Fibroblast of lung (primary cell): ENCODE measurements around the gene PSTPIP2. TPM values are rescaled to one million over a fixed set of nuclear protein-coding genes. Genes with fewer than 3 reads are reported as not detected.
A peak's percentile ranks its signal among the peaks of the same experiment; 100 is the strongest.

Experiments
- DNase-seq, 2 donors: peaks; one replicate each; pipeline versions ENCODE4 v3.0.0 to v3.0.0-alpha.2; 2010; ENCODE audit warnings: low read depth in 2 of 2
- H2AFZ ChIP-seq: 2 replicates; pipeline ENCODE4 v1.5.1; 2012; ENCODE audit warnings: low read length, control low read depth, inconsistent platforms
- H3K27ac ChIP-seq: 2 replicates; pipeline ENCODE4 v1.5.1; 2011; ENCODE audit warnings: low read length, control low read depth; ENCODE audit not compliant: insufficient read depth
- H3K27me3 ChIP-seq: 2 replicates; pipeline ENCODE4 v1.5.1; 2011; ENCODE audit warnings: mild to moderate bottlenecking, low read length; ENCODE audit not compliant: control insufficient read depth, insufficient read depth
- H3K36me3 ChIP-seq: 2 replicates; pipeline ENCODE4 v1.5.1; 2011; ENCODE audit warnings: low read length; ENCODE audit not compliant: control insufficient read depth, insufficient read depth
- H3K4me1 ChIP-seq: 2 replicates; pipeline ENCODE4 v1.5.1; 2011; ENCODE audit warnings: low read length; ENCODE audit not compliant: control insufficient read depth, insufficient read depth; ENCODE audit errors: extremely low read depth
- H3K4me2 ChIP-seq: 2 replicates; pipeline ENCODE4 v1.5.1; 2011; ENCODE audit warnings: low read length, control low read depth; ENCODE audit not compliant: insufficient read depth; ENCODE audit errors: extremely low read depth
- H3K4me3 ChIP-seq, 4 experiments: fragments of 200-600 bp in 1 of 4; sonication (generic) in 1 of 4; replicated peaks in 1 of 4; 2 replicates each; pipeline ENCODE4 v1.5.1; 2011 to 2016; ENCODE audit warnings: low read length in 4 of 4, low read depth in 3 of 4, mild to moderate bottlenecking in 3 of 4, control low read depth in 2 of 4, inconsistent platforms in 1 of 4, mixed read lengths in 1 of 4; ENCODE audit not compliant: insufficient read depth in 1 of 4; ENCODE audit errors: control extremely low read depth in 1 of 4
- H3K79me2 ChIP-seq: 2 replicates; pipeline ENCODE4 v1.5.1; 2012; ENCODE audit warnings: mild to moderate bottlenecking, low read length, inconsistent platforms; ENCODE audit not compliant: control insufficient read depth, insufficient read depth
- H3K9ac ChIP-seq: 2 replicates; pipeline ENCODE4 v1.5.1; 2011; ENCODE audit warnings: mild to moderate bottlenecking, low read length, control low read depth; ENCODE audit not compliant: insufficient read depth
- H3K9me3 ChIP-seq: 2 replicates; pipeline ENCODE4 v1.5.1; 2012; ENCODE audit warnings: low read depth, low read length; ENCODE audit not compliant: control insufficient read depth, insufficient read depth
- H4K20me1 ChIP-seq: 2 replicates; pipeline ENCODE4 v1.5.1; 2011; ENCODE audit warnings: low read length; ENCODE audit not compliant: control insufficient read depth, insufficient read depth; ENCODE audit errors: extremely low read depth
- EZH2 ChIP-seq: IDR thresholded peaks from 2 replicates; pipeline ENCODE4 v1.5.1; 2012; ENCODE audit warnings: low read length, control low read depth, mild to moderate bottlenecking; ENCODE audit errors: missing control alignments
- polyA plus RNA-seq, 2 donors: library from polyadenylated mRNA; depleted of rRNA in 1 of 2; stranded (reverse) in 1 of 2; unstranded in 1 of 2; fragments of >200 nt; gene quantifications; 2 replicates each; pipeline ENCODE4 v1.2.1, GENCODE V29; 2011 to 2012; ENCODE audit warnings: missing spikeins in 1 of 2
- total RNA-seq: library from RNA; depleted of rRNA; stranded (reverse); fragments of >200 nt; gene quantifications from 2 replicates; pipeline ENCODE4 v1.2.1, GENCODE V29; 2014
- TF ChIP-seq, protein P1 (sequence below), 2 donors: IDR thresholded peaks in 1 of 2; conservative IDR thresholded peaks in 1 of 2; 1 replicate in 1 of 2; 2 replicates in 1 of 2; pipeline ENCODE4 v1.5.1; 2011 to 2012; ENCODE audit warnings: low read length in 2 of 2, control low read depth in 1 of 2, inconsistent platforms in 1 of 2, low read depth in 1 of 2, mild to moderate bottlenecking in 1 of 2

Gene PSTPIP2
- total and polyA plus RNA-seq, 2 donors (not counting 1 experiment from before 2014, with no cell fraction given) = 13.4 to 18.4 TPM

DNA sequence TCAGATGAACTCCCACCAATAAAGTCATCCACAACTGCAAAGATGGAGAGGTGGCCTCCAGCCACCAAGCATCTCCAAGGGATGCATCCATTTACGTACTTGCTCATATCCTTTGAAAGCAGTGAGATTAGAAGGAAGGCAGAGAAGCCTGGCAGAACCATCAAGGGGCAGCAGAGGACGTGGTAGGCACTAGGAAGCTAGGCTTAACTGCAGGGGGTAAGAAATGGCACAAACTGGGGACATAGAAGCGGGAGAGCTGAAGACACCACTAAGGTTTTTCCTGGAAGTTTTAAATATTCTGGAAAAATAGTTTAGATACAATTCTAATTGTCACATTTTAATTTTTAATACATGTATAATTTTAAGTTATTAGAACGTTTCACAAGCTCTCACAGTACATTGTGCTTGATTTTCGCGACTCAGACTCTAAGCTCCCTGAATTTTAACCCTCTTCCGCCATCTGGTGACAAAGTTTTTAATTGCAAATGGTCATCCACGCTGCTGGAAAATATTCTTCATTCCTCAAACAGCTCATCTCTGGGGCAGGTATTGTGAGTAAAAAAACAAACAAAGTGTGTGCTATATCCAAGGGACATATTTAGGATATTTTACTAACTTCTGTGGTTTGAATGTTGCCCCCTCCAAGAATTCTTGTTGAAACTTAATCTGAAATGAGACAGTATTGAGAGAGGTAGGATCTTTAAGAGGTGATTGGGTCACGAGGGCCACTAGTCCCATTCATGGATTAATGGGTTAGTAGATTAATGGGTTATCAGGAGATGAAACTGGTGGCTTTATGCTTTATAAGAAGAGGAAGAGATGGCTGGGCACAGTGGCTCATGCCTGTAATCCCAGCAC, 1.6 kb upstream of the PSTPIP2 start:
- DNase-seq = peak; percentile 48 to 74
- no peak overlapping the region for H3K9ac ChIP-seq
- peaks cover 9% of the 10 kb centered on the region for H3K4me1 ChIP-seq
- peaks cover 3% of the 10 kb centered on the region for H3K79me2 ChIP-seq
- no peak overlapping the region for H3K4me3 ChIP-seq
- H3K27me3 ChIP-seq = no peaks in the 10 kb centered on the region
- no peaks in the 10 kb centered on the region for H4K20me1 ChIP-seq
- no peaks in the 10 kb centered on the region for H3K36me3 ChIP-seq
- TF ChIP-seq EZH2 = no peak
- TF ChIP-seq, protein P1, sequence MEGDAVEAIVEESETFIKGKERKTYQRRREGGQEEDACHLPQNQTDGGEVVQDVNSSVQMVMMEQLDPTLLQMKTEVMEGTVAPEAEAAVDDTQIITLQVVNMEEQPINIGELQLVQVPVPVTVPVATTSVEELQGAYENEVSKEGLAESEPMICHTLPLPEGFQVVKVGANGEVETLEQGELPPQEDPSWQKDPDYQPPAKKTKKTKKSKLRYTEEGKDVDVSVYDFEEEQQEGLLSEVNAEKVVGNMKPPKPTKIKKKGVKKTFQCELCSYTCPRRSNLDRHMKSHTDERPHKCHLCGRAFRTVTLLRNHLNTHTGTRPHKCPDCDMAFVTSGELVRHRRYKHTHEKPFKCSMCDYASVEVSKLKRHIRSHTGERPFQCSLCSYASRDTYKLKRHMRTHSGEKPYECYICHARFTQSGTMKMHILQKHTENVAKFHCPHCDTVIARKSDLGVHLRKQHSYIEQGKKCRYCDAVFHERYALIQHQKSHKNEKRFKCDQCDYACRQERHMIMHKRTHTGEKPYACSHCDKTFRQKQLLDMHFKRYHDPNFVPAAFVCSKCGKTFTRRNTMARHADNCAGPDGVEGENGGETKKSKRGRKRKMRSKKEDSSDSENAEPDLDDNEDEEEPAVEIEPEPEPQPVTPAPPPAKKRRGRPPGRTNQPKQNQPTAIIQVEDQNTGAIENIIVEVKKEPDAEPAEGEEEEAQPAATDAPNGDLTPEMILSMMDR (conservative IDR thresholded peaks at IDR 0.05 in 1 of 2, IDR thresholded peaks at IDR 0.05 in 1 of 2; ENCODE audit: low read depth in 1 of 2, low read length in 2 of 2) = peak; percentile 60 to 65
- H3K27ac ChIP-seq = no peak overlapping the region
- no peaks in the 10 kb centered on the region for H3K9me3 ChIP-seq
- no peak overlapping the region for H3K4me2 ChIP-seq
- H2AFZ ChIP-seq = no peak overlapping the region

DNA sequence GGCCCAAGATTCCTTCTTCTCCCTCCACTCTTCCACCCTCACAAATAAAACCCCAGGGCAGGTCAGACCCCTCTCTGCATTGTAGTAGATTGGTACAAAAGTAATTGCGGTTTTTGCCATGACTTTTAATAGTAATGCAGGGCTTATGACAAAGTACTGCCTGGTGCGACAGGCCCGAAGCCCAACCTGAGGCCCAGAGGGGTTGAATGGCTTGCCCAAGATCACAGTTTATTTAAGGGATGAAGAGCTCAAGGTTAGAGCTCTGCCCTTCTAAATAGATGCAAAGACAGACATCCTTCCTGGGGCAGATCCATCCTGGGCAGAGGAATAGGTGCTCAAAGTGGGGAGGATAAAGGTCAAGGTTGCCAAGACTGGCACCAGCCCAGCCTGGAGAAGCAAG, 899 bp upstream of the PSTPIP2 start:
- H3K27me3 ChIP-seq = no peaks in the 10 kb centered on the region
- H3K36me3 ChIP-seq = no peaks in the 10 kb centered on the region
- H3K79me2 ChIP-seq = peaks cover 3% of the 10 kb centered on the region
- no peak overlapping the region for H3K4me3 ChIP-seq
- no peak overlapping the region for H3K9ac ChIP-seq
- H3K4me2 ChIP-seq = no peak overlapping the region
- H3K27ac ChIP-seq = no peak overlapping the region
- H4K20me1 ChIP-seq = no peaks in the 10 kb centered on the region
- no peak overlapping the region for H2AFZ ChIP-seq
- no peak for DNase-seq
- no peaks in the 10 kb centered on the region for H3K9me3 ChIP-seq
- TF ChIP-seq, protein P1 (conservative IDR thresholded peaks at IDR 0.05 in 1 of 2, IDR thresholded peaks at IDR 0.05 in 1 of 2; ENCODE audit: low read depth in 1 of 2, low read length in 2 of 2) = no peak
- TF ChIP-seq EZH2 = no peak
- H3K4me1 ChIP-seq = peaks cover 9% of the 10 kb centered on the region

DNA sequence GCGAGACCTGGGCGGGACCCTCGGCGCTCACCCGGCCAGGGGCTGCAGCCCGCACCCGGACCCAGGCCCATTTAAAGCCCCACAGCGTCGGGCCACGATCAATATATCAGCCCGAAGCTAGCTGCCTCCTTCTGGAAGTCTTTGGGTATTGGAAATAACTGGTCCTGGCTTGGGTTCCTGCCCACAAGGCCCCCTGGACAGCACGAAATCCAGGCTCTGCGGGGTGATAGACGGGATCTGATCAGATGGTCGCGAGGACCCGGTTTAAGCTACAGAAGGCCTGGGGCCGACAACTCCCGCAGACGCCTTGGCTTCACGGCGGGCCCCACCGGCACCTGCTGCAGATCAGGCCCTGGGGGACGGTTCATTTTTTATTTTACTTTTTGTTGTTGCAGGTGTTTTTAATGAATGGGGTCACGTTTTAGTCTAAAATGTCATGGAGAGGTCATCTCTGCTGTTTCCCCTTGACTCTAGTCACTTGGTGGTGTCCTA, 362 bp upstream of the PSTPIP2 start:
- H3K27me3 ChIP-seq = no peaks in the 10 kb centered on the region

More for the DNA sequence above, 362 bp upstream of the PSTPIP2 start:
- no peak for TF ChIP-seq EZH2
- TF ChIP-seq, protein P1 (conservative IDR thresholded peaks at IDR 0.05 in 1 of 2, IDR thresholded peaks at IDR 0.05 in 1 of 2; ENCODE audit: low read depth in 1 of 2, low read length in 2 of 2) = peak in 1 of 2 donors; percentile 3
- Histone ChIP-seq H3K9me3 (no peaks in the 10 kb centered on the region), H3K4me3 (peak overlapping the region; percentile 46 to 88 (median 76)), H3K4me2 (peak overlapping the region; percentile 87), H4K20me1 (no peaks in the 10 kb centered on the region), H3K36me3 (no peaks in the 10 kb centered on the region), H3K9ac (peak overlapping the region; percentile 68), H3K27ac (no peak overlapping the region), H3K79me2 (peaks cover 3% of the 10 kb centered on the region), H2AFZ (peak overlapping the region; percentile 16), H3K4me1 (peaks cover 9% of the 10 kb centered on the region)
- DNase-seq = no peak
